Measurements from ENCODE around the gene SHISA4.

- TF ChIP-seq CTCF (IDR thresholded peaks at IDR 0.05; ENCODE audit: poor library complexity, severe bottlenecking) (no peak), EP300 (conservative IDR thresholded peaks at IDR 0.05; ENCODE audit: poor library complexity, severe bottlenecking) (no peak), REST (IDR thresholded peaks at IDR 0.05; ENCODE audit: borderline replicate concordance) (no peak), RAD21 (conservative IDR thresholded peaks at IDR 0.05) (no peak), EZH2 (IDR thresholded peaks at IDR 0.05; ENCODE audit: borderline replicate concordance, insufficient read depth, low read length, poor library complexity, severe bottlenecking) (no peak), SMC3 (conservative IDR thresholded peaks at IDR 0.05; ENCODE audit: poor library complexity) (no peak), TAF1 (IDR thresholded peaks at IDR 0.05; ENCODE audit: low read depth) (no peak), POLR2AphosphoS5 (IDR thresholded peaks at IDR 0.05) (no peak), MXI1 (conservative IDR thresholded peaks at IDR 0.05; ENCODE audit: poor library complexity, severe bottlenecking) (no peak)
These were observed 27.2 kb upstream of the SHISA4 start for GRCh38 chr1:201861448-201861847.
